Testis (tissue), 3 donors: Measurements from ENCODE around the gene ZNF679. TPM values are rescaled to one million over a fixed set of nuclear protein-coding genes. Genes with fewer than 3 reads are reported as not detected.

Experiments used
- polyA plus RNA-seq: library from polyadenylated mRNA; stranded (reverse); fragments of 350-450 nt; fragmentation: Illumina TruSeq; extraction: RNeasy Lipid Tissue Mini Kit (QIAGEN cat#74804); gene quantifications from one replicate; pipeline ENCODE4 v1.2.3, GENCODE V29; 2014; ENCODE audit warnings: low read depth, low replicate concordance; ENCODE audit not compliant: insufficient read depth
- total RNA-seq, 2 donors: library from RNA; depleted of rRNA; stranded (reverse); fragments of >200 nt; gene quantifications; one replicate each; pipeline ENCODE4 v1.2.3, GENCODE V29; 2016

The ZNF679 gene
- total and polyA plus RNA-seq, 3 donors from 2014 or later, result 0.99 to 2.6 (median 1.3) TPM

Other genes with a start within 250 kb of the ZNF679 start
- gene ZNF722, start 229.6 kb upstream of the ZNF679 start, total RNA-seq, result 1 to 10 TPM; 2.6 to 3.5 TPM
- gene ZNF722, start 229.6 kb upstream of the ZNF679 start, polyA plus RNA-seq, result 1.2 TPM
- 10 to 100 TPM; 12.1 to 12.4 TPM for gene ZNF727, start 183.0 kb upstream of the ZNF679 start, total RNA-seq
- 3.4 TPM for gene ZNF727, start 183.0 kb upstream of the ZNF679 start, polyA plus RNA-seq
- gene ZNF735, start 21.3 kb upstream of the ZNF679 start, total RNA-seq, result under 1 TPM; 0.19 to 0.31 TPM
- gene ZNF735, start 21.3 kb upstream of the ZNF679 start, polyA plus RNA-seq, result not detected
- gene ZNF736, start 85.5 kb downstream of the ZNF679 start, total RNA-seq, result 10 to 100 TPM; 40.0 to 56.3 TPM
- gene ZNF736, start 85.5 kb downstream of the ZNF679 start, polyA plus RNA-seq, result 28.8 TPM